Transverse colon (tissue), 4 donors: ENCODE data around the gene GJA10.

Experiments
- CTCF ChIP-seq, 5 experiments: fragments of 200-600 bp in 3 of 5; fragments of 450-650 bp in 2 of 5; sonication (generic) in 3 of 5; IDR thresholded peaks; 1 replicate in 2 of 5; 2 replicates in 3 of 5; pipeline ENCODE4 v1.5.1; 2016 to 2017; ENCODE audit warnings: antibody characterized with exemption in 5 of 5, inconsistent platforms in 3 of 5, mild to moderate bottlenecking in 2 of 5, moderate library complexity in 1 of 5
- POLR2AphosphoS5 ChIP-seq, 3 donors: sonication (generic); formaldehyde crosslinking; IDR thresholded peaks; one replicate each; pipeline ENCODE4 v1.6.1; 2016; ENCODE audit warnings: antibody characterized with exemption in 3 of 3

- TF ChIP-seq CTCF (IDR thresholded peaks at IDR 0.05) = no peak
- no peak for TF ChIP-seq POLR2AphosphoS5 (IDR thresholded peaks at IDR 0.05)
These were observed 22.1 kb downstream of the GJA10 start for GRCh38 chr6:89916136-89916920.
